Epithelial cell of alveolus of lung (primary cell): ENCODE results near the gene FAM53A. TPM values are rescaled to one million over a fixed set of nuclear protein-coding genes. Genes with fewer than 3 reads are reported as not detected.

Experiments
- total RNA-seq: library from RNA; depleted of rRNA; stranded (reverse); fragments of >200 nt; gene quantifications from 2 replicates; pipeline ENCODE4 v1.2.1, GENCODE V29; 2015

FAM53A gene
- 1.6 and 2.7 TPM in 2 replicates for total RNA-seq

GRCh38 chr4:1683736-1684505, at the start of gene FAM53A:
TSS of gene FAM53A (minus strand) at chr4:1684313. CDS start at chr4:1668741, 15,572 bp downstream.

GRCh38 chr4:1721003-1721665, 37.0 kb upstream of the FAM53A start, which contains the start of the genes TACC3 and TMEM129:
TSS of gene TACC3 (plus strand) at chr4:1721521. CDS start at chr4:1723422, 1,901 bp downstream.
TSS of gene TMEM129 (minus strand) at chr4:1721323. CDS start at chr4:1720837, 486 bp downstream.

GRCh38 chr4:1712216-1713002, 28.3 kb upstream of the FAM53A start, which contains the start of gene SLBP:
TSS of gene SLBP (minus strand) at chr4:1712319. CDS start at chr4:1712188, 131 bp downstream.

Other genes starting within 250 kb of the FAM53A start
- 60.4 and 63.5 TPM in 2 replicates for gene SLBP, start 28.0 kb upstream of the FAM53A start, total RNA-seq
- 38.9 and 93.8 TPM in 2 replicates for gene TMEM129, start 37.0 kb upstream of the FAM53A start, total RNA-seq
- 22.2 and 31.3 TPM in 2 replicates for gene TACC3, start 37.2 kb upstream of the FAM53A start, total RNA-seq
- gene FGFR3, start 109.0 kb upstream of the FAM53A start, total RNA-seq: 0.88 and 1.4 TPM in 2 replicates
- gene LETM1, start 171.8 kb upstream of the FAM53A start, total RNA-seq: 22.3 and 38.0 TPM in 2 replicates
- 27.1 and 47.1 TPM in 2 replicates for gene NSD2, start 187.1 kb upstream of the FAM53A start, total RNA-seq